ENCODE results near the gene AFDN.

Gene AFDN

GRCh38 chr6:167826896-167827582 lies at the start of gene AFDN:
Gene AFDN (plus strand): TSS chr6:167826911. CDS start chr6:167827133, 222 bp downstream.
- Histone ChIP-seq H3K4me1 (ENCODE audit: insufficient read depth, low read length) (peaks cover 22% of the 10 kb centered on the region), H3K4me3 (ENCODE audit: low read depth in 1 of 2, low read length in 2 of 2) (peak within 1 kb of the TSS; percentile 53 to 86), H3K27me3 (ENCODE audit: control insufficient read depth in 1 of 2, insufficient read depth in 2 of 2, low read length in 2 of 2) (no peaks in the 10 kb centered on the region), H3K36me3 (ENCODE audit: insufficient read depth, low read length) (no peaks in the 10 kb centered on the region), H3K9ac (ENCODE audit: low read length) (peak within 1 kb of the TSS; percentile 58), H3K27ac (ENCODE audit: low read depth, low read length) (peak within 1 kb of the TSS; percentile 66), H3K9me3 (ENCODE audit: low read length) (no peaks in the 10 kb centered on the region)

- Histone ChIP-seq H3K27me3 (ENCODE audit: control insufficient read depth in 1 of 2, insufficient read depth in 2 of 2, low read length in 2 of 2) (no peaks in the 10 kb centered on the region), H3K27ac (ENCODE audit: low read depth, low read length) (no peak overlapping the region), H3K4me3 (ENCODE audit: low read depth in 1 of 2, low read length in 2 of 2) (no peak overlapping the region), H3K9ac (ENCODE audit: low read length) (no peak overlapping the region), H3K9me3 (ENCODE audit: low read length) (no peaks in the 10 kb centered on the region), H3K4me1 (ENCODE audit: insufficient read depth, low read length) (no peaks in the 10 kb centered on the region), H3K36me3 (ENCODE audit: insufficient read depth, low read length) (no peaks in the 10 kb centered on the region)
Measured at GRCh38 chr6:167778497-167779128, 48.1 kb upstream of the AFDN start.

GRCh38 chr6:167779129-167779992 lies 47.4 kb upstream of the AFDN start:
- Histone ChIP-seq H3K36me3 (ENCODE audit: insufficient read depth, low read length) (no peaks in the 10 kb centered on the region), H3K27ac (ENCODE audit: low read depth, low read length) (no peak overlapping the region), H3K4me1 (ENCODE audit: insufficient read depth, low read length) (no peaks in the 10 kb centered on the region), H3K9ac (ENCODE audit: low read length) (no peak overlapping the region), H3K27me3 (ENCODE audit: control insufficient read depth in 1 of 2, insufficient read depth in 2 of 2, low read length in 2 of 2) (no peaks in the 10 kb centered on the region), H3K9me3 (ENCODE audit: low read length) (no peaks in the 10 kb centered on the region), H3K4me3 (ENCODE audit: low read depth in 1 of 2, low read length in 2 of 2) (no peak overlapping the region)

GRCh38 chr6:167779993-167780655 lies 46.6 kb upstream of the AFDN start:
- Histone ChIP-seq H3K9me3 (ENCODE audit: low read length) (no peaks in the 10 kb centered on the region), H3K9ac (ENCODE audit: low read length) (no peak overlapping the region), H3K36me3 (ENCODE audit: insufficient read depth, low read length) (no peaks in the 10 kb centered on the region), H3K27me3 (ENCODE audit: control insufficient read depth in 1 of 2, insufficient read depth in 2 of 2, low read length in 2 of 2) (no peaks in the 10 kb centered on the region), H3K4me3 (ENCODE audit: low read depth in 1 of 2, low read length in 2 of 2) (no peak overlapping the region), H3K27ac (ENCODE audit: low read depth, low read length) (no peak overlapping the region), H3K4me1 (ENCODE audit: insufficient read depth, low read length) (no peaks in the 10 kb centered on the region)

GRCh38 chr6:167781066-167781767 lies 45.5 kb upstream of the AFDN start:
- Histone ChIP-seq H3K9ac (ENCODE audit: low read length) (no peak overlapping the region), H3K36me3 (ENCODE audit: insufficient read depth, low read length) (no peaks in the 10 kb centered on the region), H3K9me3 (ENCODE audit: low read length) (no peaks in the 10 kb centered on the region), H3K27me3 (ENCODE audit: control insufficient read depth in 1 of 2, insufficient read depth in 2 of 2, low read length in 2 of 2) (no peaks in the 10 kb centered on the region), H3K4me1 (ENCODE audit: insufficient read depth, low read length) (no peaks in the 10 kb centered on the region), H3K27ac (ENCODE audit: low read depth, low read length) (no peak overlapping the region), H3K4me3 (ENCODE audit: low read depth in 1 of 2, low read length in 2 of 2) (no peak overlapping the region)

- H3K9me3 ChIP-seq (ENCODE audit: low read length) = no peaks in the 10 kb centered on the region
- no peak overlapping the region for H3K4me3 ChIP-seq (ENCODE audit: low read depth in 1 of 2, low read length in 2 of 2)
- H3K9ac ChIP-seq (ENCODE audit: low read length) = no peak overlapping the region
- no peaks in the 10 kb centered on the region for H3K27me3 ChIP-seq (ENCODE audit: control insufficient read depth in 1 of 2, insufficient read depth in 2 of 2, low read length in 2 of 2)
- no peak overlapping the region for H3K27ac ChIP-seq (ENCODE audit: low read depth, low read length)
- H3K36me3 ChIP-seq (ENCODE audit: insufficient read depth, low read length) = no peaks in the 10 kb centered on the region
- no peaks in the 10 kb centered on the region for H3K4me1 ChIP-seq (ENCODE audit: insufficient read depth, low read length)
Measured at GRCh38 chr6:167781868-167782267, 44.8 kb upstream of the AFDN start.

GRCh38 chr6:167782698-167783517 lies 43.8 kb upstream of the AFDN start:
- Histone ChIP-seq H3K9ac (ENCODE audit: low read length) (no peak overlapping the region), H3K27ac (ENCODE audit: low read depth, low read length) (no peak overlapping the region), H3K4me1 (ENCODE audit: insufficient read depth, low read length) (peaks cover 5% of the 10 kb centered on the region), H3K27me3 (ENCODE audit: control insufficient read depth in 1 of 2, insufficient read depth in 2 of 2, low read length in 2 of 2) (no peaks in the 10 kb centered on the region), H3K4me3 (ENCODE audit: low read depth in 1 of 2, low read length in 2 of 2) (no peak overlapping the region), H3K9me3 (ENCODE audit: low read length) (no peaks in the 10 kb centered on the region), H3K36me3 (ENCODE audit: insufficient read depth, low read length) (no peaks in the 10 kb centered on the region)

GRCh38 chr6:167786853-167787675 lies 39.6 kb upstream of the AFDN start:
- Histone ChIP-seq H3K27ac (ENCODE audit: low read depth, low read length) (no peak overlapping the region), H3K4me3 (ENCODE audit: low read depth in 1 of 2, low read length in 2 of 2) (no peak overlapping the region), H3K36me3 (ENCODE audit: insufficient read depth, low read length) (no peaks in the 10 kb centered on the region), H3K9ac (ENCODE audit: low read length) (no peak overlapping the region), H3K4me1 (ENCODE audit: insufficient read depth, low read length) (peaks cover 5% of the 10 kb centered on the region), H3K27me3 (ENCODE audit: control insufficient read depth in 1 of 2, insufficient read depth in 2 of 2, low read length in 2 of 2) (no peaks in the 10 kb centered on the region), H3K9me3 (ENCODE audit: low read length) (no peaks in the 10 kb centered on the region)

- Histone ChIP-seq H3K36me3 (ENCODE audit: insufficient read depth, low read length) (no peaks in the 10 kb centered on the region), H3K4me1 (ENCODE audit: insufficient read depth, low read length) (peaks cover 5% of the 10 kb centered on the region), H3K9me3 (ENCODE audit: low read length) (no peaks in the 10 kb centered on the region), H3K27ac (ENCODE audit: low read depth, low read length) (no peak overlapping the region), H3K9ac (ENCODE audit: low read length) (no peak overlapping the region), H3K4me3 (ENCODE audit: low read depth in 1 of 2, low read length in 2 of 2) (no peak overlapping the region), H3K27me3 (ENCODE audit: control insufficient read depth in 1 of 2, insufficient read depth in 2 of 2, low read length in 2 of 2) (no peaks in the 10 kb centered on the region)
Measured at GRCh38 chr6:167787896-167788562, 38.7 kb upstream of the AFDN start.

Data from muscle layer of colon (tissue), 2 donors.